GM21529 (cell line): ENCODE results near the gene SLC2A8.
A peak's percentile ranks its signal among the peaks of the same experiment; 100 is the strongest.

Experiments
- ATAC-seq: cut with Tn5 transposase; IDR thresholded peaks from one replicate; pipeline ENCODE4 v1.9.1; 2021; ENCODE audit not compliant: unreplicated experiment

Gene SLC2A8

GRCh38 chr9:127396808-127397645, at the start of gene SLC2A8:
Gene SLC2A8 (plus strand): TSS chr9:127397169. CDS start chr9:127397231, 62 bp downstream.
- ATAC-seq = peak; percentile 95

GRCh38 chr9:127347831-127348776, 48.9 kb upstream of the SLC2A8 start:
- no peak for ATAC-seq

- ATAC-seq = no peak
Observed at GRCh38 chr9:127349483-127350113, 47.4 kb upstream of the SLC2A8 start.

DNA sequence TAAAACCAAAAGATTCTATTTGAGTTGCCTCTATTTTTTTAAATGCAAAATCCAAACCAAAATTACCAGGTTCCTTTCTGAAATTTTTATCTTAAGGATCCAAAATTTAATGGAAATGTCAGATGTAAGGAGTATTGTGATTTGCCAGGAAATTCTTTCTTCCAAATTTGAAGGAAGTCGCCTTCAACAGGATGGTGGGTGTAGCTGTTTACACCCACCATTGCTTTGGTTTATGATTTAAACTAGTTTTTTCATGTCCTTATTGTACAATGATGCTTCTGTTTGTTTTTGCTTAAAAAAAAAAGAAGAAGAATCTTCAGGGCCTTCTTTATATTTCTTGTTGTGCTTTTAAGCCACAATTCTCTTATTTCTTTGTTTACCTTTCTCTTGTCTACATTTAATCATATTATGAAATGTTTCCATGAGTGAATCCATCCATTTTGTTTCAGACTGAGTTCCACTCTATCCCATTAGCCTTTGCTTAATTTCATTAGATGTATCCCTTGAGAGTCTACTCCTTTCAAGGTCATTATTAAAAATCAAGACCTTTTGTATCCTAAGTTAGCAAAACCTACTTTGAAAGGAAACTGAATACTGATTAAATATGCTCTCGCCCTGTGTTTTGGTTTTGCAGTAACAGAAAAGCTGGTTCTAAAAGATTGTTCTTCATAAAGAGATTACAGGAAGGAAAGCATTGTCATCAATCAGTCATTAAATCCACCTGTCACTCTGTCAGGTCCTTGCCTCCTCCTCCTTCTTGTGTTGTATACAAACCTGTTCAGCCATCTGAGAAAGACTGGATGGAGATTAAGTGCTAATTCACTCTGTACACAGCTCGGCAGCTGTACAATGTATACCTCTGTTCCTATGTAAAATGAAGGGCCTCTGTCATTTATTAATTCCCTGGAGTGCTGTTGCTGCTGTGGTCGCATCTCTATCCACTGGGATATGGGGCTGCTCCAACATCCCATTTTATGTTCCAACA, 45.5 kb upstream of the SLC2A8 start:
- no peak for ATAC-seq

- no peak for ATAC-seq
Observed at GRCh38 chr9:127353882-127354281, 43.1 kb upstream of the SLC2A8 start.

DNA sequence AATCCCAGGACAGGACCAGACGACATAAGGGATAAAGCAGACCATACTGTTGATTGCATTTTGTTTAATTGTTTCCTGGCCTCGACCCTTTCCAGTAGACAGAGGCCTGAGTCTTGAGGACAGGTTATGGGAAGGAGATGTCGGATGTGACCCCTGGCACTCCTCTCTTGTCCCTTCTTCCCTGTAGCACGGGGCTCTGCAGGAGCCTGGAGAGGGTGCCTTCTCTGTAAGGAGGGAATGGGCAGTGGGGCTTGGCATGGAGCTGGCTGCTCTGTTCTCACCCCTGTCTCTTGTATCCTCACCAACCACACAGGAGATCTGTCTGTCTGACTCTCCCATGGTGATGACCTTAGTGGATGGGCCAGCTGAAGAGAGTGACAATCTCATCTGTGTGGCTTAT, 40.1 kb upstream of the SLC2A8 start:
- no peak for ATAC-seq

- no peak for ATAC-seq
Observed at GRCh38 chr9:127358023-127358535, 38.9 kb upstream of the SLC2A8 start.

GRCh38 chr9:127358770-127359169, 38.2 kb upstream of the SLC2A8 start:
- no peak for ATAC-seq

- no peak for ATAC-seq
Observed at GRCh38 chr9:127360250-127360649, 36.7 kb upstream of the SLC2A8 start.

DNA sequence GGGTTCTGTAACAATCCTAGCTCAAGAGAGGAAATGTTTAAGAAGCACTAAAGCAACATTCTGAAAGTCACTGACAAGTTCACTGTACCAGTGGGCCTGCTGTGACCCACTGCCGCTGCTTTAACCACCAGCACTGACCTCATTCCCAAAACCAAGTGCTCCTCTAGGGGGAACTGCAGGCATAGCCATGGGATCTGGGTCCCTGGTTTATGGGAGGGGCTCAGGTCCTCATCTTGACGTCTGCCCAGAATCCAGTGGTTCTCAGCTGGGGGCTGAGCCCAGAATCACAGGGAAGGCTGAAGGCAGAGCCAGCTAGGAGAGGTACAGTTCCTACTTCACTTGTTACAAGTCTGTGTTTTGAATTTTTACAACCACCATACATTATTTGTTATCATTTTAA, 36.1 kb upstream of the SLC2A8 start:
- no peak for ATAC-seq

- no peak for ATAC-seq
Observed at GRCh38 chr9:127361561-127361960, 35.4 kb upstream of the SLC2A8 start.

GRCh38 chr9:127362829-127363228, 34.1 kb upstream of the SLC2A8 start:
- no peak for ATAC-seq

GRCh38 chr9:127365461-127365860, 31.5 kb upstream of the SLC2A8 start:
- ATAC-seq = no peak

DNA sequence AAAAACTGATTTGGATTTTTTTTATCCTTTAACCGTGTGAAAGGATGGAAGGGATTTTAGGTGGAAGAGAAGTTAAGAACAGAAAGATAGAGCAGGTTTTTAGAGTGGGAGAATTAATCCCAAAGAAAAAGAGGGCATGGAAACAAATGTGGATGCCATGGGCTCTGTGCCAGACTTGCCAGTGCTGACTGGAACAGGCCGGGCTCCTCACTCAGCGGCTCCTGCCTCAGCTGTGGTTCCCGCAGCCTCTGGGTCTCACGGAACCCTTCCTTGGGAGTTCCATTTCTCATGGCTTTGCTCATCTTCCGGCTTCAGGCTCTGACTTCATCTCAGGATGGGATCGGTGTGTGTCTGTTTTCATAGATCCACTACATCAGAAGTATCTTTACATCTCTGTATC, 30.4 kb upstream of the SLC2A8 start:
- ATAC-seq = no peak

DNA sequence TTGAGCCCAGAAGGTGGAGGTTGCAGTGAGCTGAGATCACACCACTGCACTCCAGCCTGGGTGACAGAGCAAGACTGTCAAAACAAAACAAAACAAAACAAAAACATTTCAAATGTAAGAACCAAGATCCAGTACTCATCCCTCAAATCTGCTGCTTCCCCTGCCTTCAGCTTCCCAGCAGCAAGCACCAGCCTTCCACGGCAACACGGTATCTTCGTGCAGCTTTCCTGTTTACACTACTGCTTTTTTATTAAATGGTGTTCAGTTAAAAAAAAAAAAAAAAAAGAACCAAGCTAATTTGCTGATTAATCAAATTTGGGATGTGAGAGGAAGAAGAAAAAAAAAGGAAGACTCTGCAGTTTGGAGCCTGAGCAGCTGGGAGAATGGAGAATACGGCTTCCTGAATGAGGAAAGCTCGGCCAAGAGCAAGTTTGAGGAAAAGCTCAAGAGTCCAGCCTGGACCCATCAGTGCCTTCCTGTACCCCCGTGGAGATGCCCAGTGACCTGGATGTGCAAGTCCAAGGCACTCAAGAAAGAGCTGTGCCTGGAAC, 28.0 kb upstream of the SLC2A8 start:
- no peak for ATAC-seq

GRCh38 chr9:127369428-127369827, 27.5 kb upstream of the SLC2A8 start:
- ATAC-seq = no peak

DNA sequence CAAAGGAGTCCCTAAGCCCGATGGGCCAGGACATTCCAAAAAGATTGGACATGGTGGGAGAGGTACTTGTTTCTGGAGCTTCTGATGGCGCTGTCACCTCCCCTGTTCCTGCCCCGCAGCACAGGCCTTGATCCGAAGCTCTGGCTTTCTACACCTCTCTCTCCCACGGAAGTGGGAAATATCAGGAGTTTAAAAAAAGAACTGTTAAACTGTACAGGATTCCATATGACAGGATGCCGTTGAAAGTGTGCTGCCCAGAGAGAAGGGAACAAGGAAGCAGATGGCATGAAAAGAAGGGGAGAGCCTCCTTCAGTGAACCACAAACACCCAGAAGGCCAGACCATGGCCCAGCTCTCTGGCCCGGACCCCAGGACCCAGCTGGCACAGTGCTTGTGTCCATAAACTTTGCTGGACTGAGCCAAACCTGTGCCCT, 26.8 kb upstream of the SLC2A8 start:
- no peak for ATAC-seq

GRCh38 chr9:127370672-127371648, 26.0 kb upstream of the SLC2A8 start:
- no peak for ATAC-seq
